DMS53 (cell line): ENCODE data around the gene TEX2.

Experiments used
- DNase-seq: peaks from one replicate; lab custom pipeline; 2025; lab: John Stamatoyannopoulos, UW

The TEX2 gene

GRCh38 chr17:64263000-64263766 is at the start of gene TEX2:
TEX2 (minus strand) TSS chr17:64263260; CDS start chr17:64214217, 49,043 bp downstream.
- peak; percentile 94 for DNase-seq

GRCh38 chr17:64309710-64310109 is 46.6 kb upstream of the TEX2 start:
- DNase-seq, result no peak

DNA sequence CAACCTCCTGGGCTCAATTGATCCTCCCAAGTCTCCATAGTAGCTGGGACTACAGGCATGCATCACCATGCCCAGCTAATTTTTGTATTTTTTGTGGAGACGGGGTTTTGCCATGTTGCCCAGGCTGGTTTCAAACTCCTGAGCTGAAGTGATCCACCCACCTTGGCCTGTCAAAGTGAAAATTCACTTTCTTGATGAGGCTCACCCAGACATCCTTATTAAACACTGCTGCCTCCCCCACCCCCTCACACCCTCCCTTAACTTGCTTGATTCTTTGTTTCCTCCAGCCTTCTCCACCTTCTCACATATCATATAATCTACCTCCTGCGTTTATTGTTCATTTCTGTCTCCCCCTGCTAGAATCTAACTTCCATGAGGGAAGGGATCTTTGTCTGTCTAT is 46.0 kb upstream of the TEX2 start:
- no peak for DNase-seq

DNA sequence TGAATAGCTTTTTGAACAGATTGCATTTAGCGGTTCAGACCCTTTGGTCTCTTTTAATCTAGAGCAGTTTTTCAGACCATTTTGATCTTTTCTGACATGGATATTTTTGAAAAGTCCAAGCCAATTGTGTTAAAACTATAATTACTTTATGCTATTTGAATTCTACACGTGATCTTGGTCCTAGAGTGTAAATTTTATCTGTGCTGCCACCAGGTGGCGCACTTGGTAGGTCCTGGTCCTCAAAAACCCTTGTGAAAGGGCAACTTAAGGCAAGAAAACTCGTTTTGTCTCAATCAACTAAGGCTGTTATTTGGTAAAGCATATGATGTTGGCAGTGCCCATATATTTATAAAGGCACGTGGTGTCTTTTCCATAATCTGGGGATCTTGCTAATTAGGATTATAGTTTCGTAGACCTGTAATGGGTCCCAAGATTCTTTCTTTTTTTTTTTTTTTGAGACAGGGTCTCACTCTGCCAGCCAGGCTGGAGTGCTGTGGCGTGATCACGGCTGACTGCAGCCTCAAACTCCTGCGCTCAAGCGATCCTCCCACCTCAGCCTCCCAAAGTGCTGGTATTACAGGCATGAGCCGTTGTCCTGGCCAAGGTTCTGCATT is 43.9 kb upstream of the TEX2 start:
- DNase-seq, result peak; percentile 76

- DNase-seq, result no peak
These were observed 41.5 kb upstream of the TEX2 start for GRCh38 chr17:64304551-64304950.

DNA sequence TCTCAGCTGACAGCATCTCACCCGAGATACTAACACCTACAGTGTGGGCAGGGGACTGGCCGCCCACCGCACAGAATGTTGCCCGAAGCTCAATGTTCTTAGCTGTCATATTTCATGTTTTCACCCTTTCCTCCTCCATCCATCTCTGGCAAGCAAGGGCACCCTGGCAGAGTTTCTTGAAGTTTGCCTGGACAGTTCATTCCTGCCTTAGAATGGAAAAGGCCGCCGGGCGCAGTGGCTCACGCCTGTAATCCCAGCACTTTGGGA is 37.6 kb upstream of the TEX2 start:
- no peak for DNase-seq

DNA sequence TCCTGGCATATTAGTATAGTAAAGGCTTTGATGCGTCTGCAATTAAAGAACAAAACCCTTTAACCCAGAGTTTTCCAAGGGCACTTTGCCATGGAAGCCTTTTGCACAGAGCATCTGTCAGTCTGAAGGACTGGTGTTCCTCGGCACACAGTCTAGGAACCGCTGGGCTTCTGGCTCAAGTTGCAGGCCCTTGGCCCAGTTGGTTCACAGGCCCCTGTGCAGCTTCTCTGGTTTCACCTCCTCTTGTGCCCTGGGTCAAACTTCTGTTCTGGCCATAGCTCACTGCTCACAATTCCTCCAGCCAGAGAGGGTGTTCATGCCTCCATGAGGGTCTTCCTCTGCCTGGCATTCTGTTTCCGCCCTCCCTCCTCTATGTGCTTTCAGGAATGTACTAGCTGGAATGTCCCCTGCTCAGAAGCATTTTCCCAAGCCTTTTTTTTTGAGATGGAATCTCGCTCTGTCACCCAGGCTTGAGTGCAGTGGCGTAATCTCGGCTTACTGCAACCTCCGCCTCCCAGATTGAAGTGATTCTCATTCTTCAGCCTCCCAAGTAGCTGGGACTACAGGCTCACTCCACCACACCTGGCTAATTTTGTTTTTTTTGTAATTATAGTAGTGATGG is 34.5 kb upstream of the TEX2 start:
- no peak for DNase-seq

GRCh38 chr17:64296246-64296645 is 33.2 kb upstream of the TEX2 start:
- no peak for DNase-seq

- DNase-seq, result peak; percentile 6
These were observed 32.1 kb upstream of the TEX2 start for GRCh38 chr17:64295146-64295545.

GRCh38 chr17:64291268-64291851 is 28.3 kb upstream of the TEX2 start:
- DNase-seq, result peak; percentile 59

GRCh38 chr17:64289741-64290141 is 26.7 kb upstream of the TEX2 start:
- no peak for DNase-seq

- DNase-seq, result peak; percentile 26
These were observed 19.7 kb upstream of the TEX2 start for GRCh38 chr17:64282753-64283080.

GRCh38 chr17:64281962-64282752 is 19.1 kb upstream of the TEX2 start:
- peak; percentile 70 for DNase-seq

GRCh38 chr17:64278614-64279013 is 15.6 kb upstream of the TEX2 start:
- DNase-seq, result peak; percentile 59

- DNase-seq, result no peak
These were observed 14.9 kb upstream of the TEX2 start for GRCh38 chr17:64277831-64278562.

GRCh38 chr17:64276961-64277505 is 14.0 kb upstream of the TEX2 start:
- no peak for DNase-seq

DNA sequence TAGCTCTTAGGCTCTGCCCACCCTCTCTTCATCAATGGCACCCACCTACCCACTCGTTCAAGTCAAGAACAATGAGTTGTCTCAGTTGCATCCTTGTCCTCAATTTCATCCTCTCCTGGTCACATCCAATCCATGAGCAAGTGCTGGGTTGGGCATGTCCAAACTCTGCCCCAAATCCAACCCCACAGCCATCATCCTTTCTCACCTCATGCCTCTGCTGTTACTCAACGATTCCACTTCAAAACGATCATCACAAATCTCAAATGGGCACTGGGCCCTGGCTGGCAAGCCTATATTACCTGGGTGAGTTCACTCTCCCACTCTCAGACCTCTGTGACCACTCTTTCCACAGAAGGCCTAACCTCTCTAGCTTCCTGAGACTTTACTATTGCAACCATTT is 12.0 kb upstream of the TEX2 start:
- no peak for DNase-seq

DNA sequence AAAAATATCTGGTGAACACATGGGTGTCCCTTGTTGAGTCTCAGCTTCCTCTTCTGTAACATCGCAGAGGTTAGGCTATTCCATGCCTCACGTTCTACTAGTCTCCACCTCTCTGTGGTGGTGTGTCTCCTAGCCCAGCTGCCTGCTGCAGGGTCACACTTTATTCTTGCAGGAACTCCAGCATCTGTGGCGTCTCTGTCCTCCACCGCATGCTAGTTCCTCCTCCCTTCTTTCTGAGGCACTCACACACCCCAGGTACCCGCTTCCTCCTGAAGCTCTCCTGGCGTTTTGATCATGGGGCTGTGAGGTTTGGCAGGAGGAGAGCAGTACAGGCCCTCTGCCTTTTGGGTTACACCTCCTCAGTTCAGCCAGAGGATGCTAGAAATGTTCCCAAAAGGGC is 9.9 kb upstream of the TEX2 start:
- no peak for DNase-seq

GRCh38 chr17:64270885-64271284 is 7.8 kb upstream of the TEX2 start:
- no peak for DNase-seq

DNA sequence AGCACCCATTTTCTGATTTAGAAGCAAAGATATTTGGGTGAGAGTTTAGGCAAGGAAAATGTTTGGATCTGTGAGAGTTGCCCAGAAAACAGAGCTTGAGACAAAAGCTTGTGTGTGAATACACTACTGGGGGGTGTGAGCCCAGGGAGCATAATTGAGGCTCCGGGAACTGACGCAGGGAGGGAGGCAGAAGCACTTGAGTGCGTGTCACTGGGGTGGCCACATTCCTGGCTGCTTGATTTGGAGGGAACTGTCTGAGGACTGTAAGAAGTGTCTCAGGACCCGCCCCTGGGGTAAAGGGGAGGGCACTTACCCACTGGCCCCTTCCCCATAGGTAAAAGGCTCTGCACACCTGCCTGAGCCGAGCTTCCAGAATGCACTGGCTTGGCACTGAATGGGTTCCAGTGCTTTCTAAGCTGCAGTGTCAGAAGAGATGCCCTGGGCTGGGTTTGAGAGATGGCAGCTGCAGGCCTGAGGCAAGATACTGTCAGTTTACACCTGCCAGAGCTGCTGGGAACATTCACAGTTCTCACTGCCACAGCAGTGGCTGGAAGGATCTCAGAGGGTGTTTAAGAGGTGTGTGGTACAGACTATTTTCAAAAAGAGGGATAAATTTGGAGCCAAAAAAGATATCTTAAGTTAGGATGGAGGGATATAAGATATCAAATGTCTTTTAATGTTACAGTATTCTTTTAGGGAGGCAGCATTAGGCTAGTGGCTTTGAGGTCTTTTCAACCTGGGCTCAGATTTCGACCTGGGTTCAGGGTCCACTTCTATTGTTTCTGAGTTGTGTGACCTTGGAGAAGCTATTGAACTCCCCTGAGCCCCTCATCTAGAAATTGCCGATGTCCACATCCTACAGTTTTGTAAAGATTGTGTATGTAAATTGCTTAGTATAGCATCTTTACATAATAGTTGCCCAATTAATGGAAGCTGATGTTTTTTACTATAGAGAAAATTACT is 6.9 kb upstream of the TEX2 start:
- DNase-seq, result no peak
